Fibroblast of lung (primary cell): ENCODE data around the gene ZFAND5. TPM values are rescaled to one million over a fixed set of nuclear protein-coding genes. Genes with fewer than 3 reads are reported as not detected.

Experiments used
- DNase-seq, 2 donors: peaks; one replicate each; pipeline versions ENCODE4 v3.0.0 to v3.0.0-alpha.2; 2010; ENCODE audit warnings: low read depth in 2 of 2
- H2AFZ ChIP-seq: 2 replicates; pipeline ENCODE4 v1.5.1; 2012; ENCODE audit warnings: low read length, control low read depth, inconsistent platforms
- H3K27ac ChIP-seq: 2 replicates; pipeline ENCODE4 v1.5.1; 2011; ENCODE audit warnings: low read length, control low read depth; ENCODE audit not compliant: insufficient read depth
- H3K27me3 ChIP-seq: 2 replicates; pipeline ENCODE4 v1.5.1; 2011; ENCODE audit warnings: mild to moderate bottlenecking, low read length; ENCODE audit not compliant: control insufficient read depth, insufficient read depth
- H3K36me3 ChIP-seq: 2 replicates; pipeline ENCODE4 v1.5.1; 2011; ENCODE audit warnings: low read length; ENCODE audit not compliant: control insufficient read depth, insufficient read depth
- H3K4me1 ChIP-seq: 2 replicates; pipeline ENCODE4 v1.5.1; 2011; ENCODE audit warnings: low read length; ENCODE audit not compliant: control insufficient read depth, insufficient read depth; ENCODE audit errors: extremely low read depth
- H3K4me2 ChIP-seq: 2 replicates; pipeline ENCODE4 v1.5.1; 2011; ENCODE audit warnings: low read length, control low read depth; ENCODE audit not compliant: insufficient read depth; ENCODE audit errors: extremely low read depth
- H3K4me3 ChIP-seq, 4 experiments: fragments of 200-600 bp in 1 of 4; sonication (generic) in 1 of 4; replicated peaks in 1 of 4; 2 replicates each; pipeline ENCODE4 v1.5.1; 2011 to 2016; ENCODE audit warnings: low read length in 4 of 4, low read depth in 3 of 4, mild to moderate bottlenecking in 3 of 4, control low read depth in 2 of 4, inconsistent platforms in 1 of 4, mixed read lengths in 1 of 4; ENCODE audit not compliant: insufficient read depth in 1 of 4; ENCODE audit errors: control extremely low read depth in 1 of 4
- H3K79me2 ChIP-seq: 2 replicates; pipeline ENCODE4 v1.5.1; 2012; ENCODE audit warnings: mild to moderate bottlenecking, low read length, inconsistent platforms; ENCODE audit not compliant: control insufficient read depth, insufficient read depth
- H3K9ac ChIP-seq: 2 replicates; pipeline ENCODE4 v1.5.1; 2011; ENCODE audit warnings: mild to moderate bottlenecking, low read length, control low read depth; ENCODE audit not compliant: insufficient read depth
- H3K9me3 ChIP-seq: 2 replicates; pipeline ENCODE4 v1.5.1; 2012; ENCODE audit warnings: low read depth, low read length; ENCODE audit not compliant: control insufficient read depth, insufficient read depth
- H4K20me1 ChIP-seq: 2 replicates; pipeline ENCODE4 v1.5.1; 2011; ENCODE audit warnings: low read length; ENCODE audit not compliant: control insufficient read depth, insufficient read depth; ENCODE audit errors: extremely low read depth
- EZH2 ChIP-seq: IDR thresholded peaks from 2 replicates; pipeline ENCODE4 v1.5.1; 2012; ENCODE audit warnings: low read length, control low read depth, mild to moderate bottlenecking; ENCODE audit errors: missing control alignments
- polyA plus RNA-seq, 2 donors: library from polyadenylated mRNA; depleted of rRNA in 1 of 2; stranded (reverse) in 1 of 2; unstranded in 1 of 2; fragments of >200 nt; gene quantifications; 2 replicates each; pipeline ENCODE4 v1.2.1, GENCODE V29; 2011 to 2012; ENCODE audit warnings: missing spikeins in 1 of 2
- total RNA-seq: library from RNA; depleted of rRNA; stranded (reverse); fragments of >200 nt; gene quantifications from 2 replicates; pipeline ENCODE4 v1.2.1, GENCODE V29; 2014
- TF ChIP-seq, protein P1 (sequence below), 2 donors: IDR thresholded peaks in 1 of 2; conservative IDR thresholded peaks in 1 of 2; 1 replicate in 1 of 2; 2 replicates in 1 of 2; pipeline ENCODE4 v1.5.1; 2011 to 2012; ENCODE audit warnings: low read length in 2 of 2, control low read depth in 1 of 2, inconsistent platforms in 1 of 2, low read depth in 1 of 2, mild to moderate bottlenecking in 1 of 2

Gene ZFAND5
- total and polyA plus RNA-seq, 2 donors (not counting 1 experiment from before 2014, with no cell fraction given) = 153 to 159 TPM

DNA sequence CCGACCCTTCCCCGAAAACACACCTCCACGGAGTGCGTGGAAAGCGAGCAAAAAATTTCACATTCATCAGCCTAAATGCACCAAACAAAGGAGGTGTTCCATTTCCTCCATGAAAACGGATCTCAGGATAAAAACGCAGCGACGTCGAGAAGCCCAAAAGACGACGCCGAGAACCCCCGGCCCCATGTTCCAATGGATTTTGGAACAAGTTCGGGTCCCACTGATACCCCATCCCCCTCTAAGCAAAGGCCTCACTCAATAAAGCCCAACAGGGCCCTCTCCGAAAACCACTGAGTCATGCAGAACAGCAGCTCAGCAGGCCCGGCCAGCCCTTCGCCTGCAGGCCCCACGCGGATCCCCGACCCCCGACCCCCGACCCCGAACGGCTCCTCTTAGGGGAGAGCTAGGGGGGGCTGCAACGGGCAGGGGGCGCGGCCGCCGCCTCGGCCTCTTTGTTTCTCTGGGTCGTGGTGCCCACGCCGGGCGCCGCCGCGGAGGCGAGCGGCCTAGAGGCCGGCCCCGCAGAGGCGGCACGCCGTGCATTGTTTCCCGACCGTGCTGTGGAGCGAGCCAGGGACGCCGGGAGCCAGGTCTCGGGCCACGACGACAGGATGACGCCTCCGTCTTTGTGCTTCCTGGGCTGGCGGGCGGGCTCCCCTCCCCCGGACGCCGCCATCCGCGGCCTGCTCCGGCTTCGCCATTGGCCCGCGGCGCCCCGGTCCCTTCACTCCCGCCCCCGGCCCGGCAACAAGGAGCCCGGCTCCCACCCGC lies 915 bp downstream of the ZFAND5 start:
- peaks cover 3% of the 10 kb centered on the region for H4K20me1 ChIP-seq
- TF ChIP-seq, protein P1, sequence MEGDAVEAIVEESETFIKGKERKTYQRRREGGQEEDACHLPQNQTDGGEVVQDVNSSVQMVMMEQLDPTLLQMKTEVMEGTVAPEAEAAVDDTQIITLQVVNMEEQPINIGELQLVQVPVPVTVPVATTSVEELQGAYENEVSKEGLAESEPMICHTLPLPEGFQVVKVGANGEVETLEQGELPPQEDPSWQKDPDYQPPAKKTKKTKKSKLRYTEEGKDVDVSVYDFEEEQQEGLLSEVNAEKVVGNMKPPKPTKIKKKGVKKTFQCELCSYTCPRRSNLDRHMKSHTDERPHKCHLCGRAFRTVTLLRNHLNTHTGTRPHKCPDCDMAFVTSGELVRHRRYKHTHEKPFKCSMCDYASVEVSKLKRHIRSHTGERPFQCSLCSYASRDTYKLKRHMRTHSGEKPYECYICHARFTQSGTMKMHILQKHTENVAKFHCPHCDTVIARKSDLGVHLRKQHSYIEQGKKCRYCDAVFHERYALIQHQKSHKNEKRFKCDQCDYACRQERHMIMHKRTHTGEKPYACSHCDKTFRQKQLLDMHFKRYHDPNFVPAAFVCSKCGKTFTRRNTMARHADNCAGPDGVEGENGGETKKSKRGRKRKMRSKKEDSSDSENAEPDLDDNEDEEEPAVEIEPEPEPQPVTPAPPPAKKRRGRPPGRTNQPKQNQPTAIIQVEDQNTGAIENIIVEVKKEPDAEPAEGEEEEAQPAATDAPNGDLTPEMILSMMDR (conservative IDR thresholded peaks at IDR 0.05 in 1 of 2, IDR thresholded peaks at IDR 0.05 in 1 of 2; ENCODE audit: low read depth in 1 of 2, low read length in 2 of 2) = no peak
- TF ChIP-seq EZH2 = no peak
- H3K36me3 ChIP-seq = no peaks in the 10 kb centered on the region
- peak; percentile 68 to 72 for DNase-seq
- H3K4me3 ChIP-seq = peak overlapping the region; percentile 59 to 97 (median 88)
- H2AFZ ChIP-seq = no peak overlapping the region
- no peaks in the 10 kb centered on the region for H3K9me3 ChIP-seq
- peak overlapping the region; percentile 94 for H3K9ac ChIP-seq
- H3K27me3 ChIP-seq = no peaks in the 10 kb centered on the region
- H3K79me2 ChIP-seq = peaks cover 58% of the 10 kb centered on the region
- peak overlapping the region; percentile 95 for H3K27ac ChIP-seq
- peak overlapping the region; percentile 46 for H3K4me2 ChIP-seq
- peaks cover 3% of the 10 kb centered on the region for H3K4me1 ChIP-seq

DNA sequence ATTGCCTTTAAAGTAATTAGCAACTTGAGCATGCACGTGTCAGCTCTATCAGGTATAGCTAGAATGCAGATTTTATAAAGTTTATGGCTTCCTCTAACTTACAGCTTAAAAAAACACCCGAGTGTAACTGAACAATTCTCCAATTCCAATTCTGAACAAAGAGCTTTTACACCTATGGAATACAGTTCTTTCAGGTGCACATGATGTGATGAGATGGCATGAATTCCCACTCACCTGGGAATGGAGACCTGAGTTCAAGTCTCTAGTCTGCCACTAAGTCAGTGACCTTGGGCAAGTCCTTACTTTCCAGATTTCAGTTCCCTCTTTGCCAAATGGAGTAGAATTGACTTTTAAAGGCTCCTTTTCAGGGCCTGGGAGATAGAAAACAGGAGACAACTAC lies 1.8 kb downstream of the ZFAND5 start:
- peaks cover 66% of the 10 kb centered on the region for H3K79me2 ChIP-seq
- H3K4me3 ChIP-seq = peak overlapping the region; percentile 59 to 97 (median 88)
- peaks cover 3% of the 10 kb centered on the region for H3K4me1 ChIP-seq
- no peak for DNase-seq
- H3K27ac ChIP-seq = peak overlapping the region; percentile 95
- H3K4me2 ChIP-seq = peak overlapping the region; percentile 77
- no peak for TF ChIP-seq EZH2
- TF ChIP-seq, protein P1 (conservative IDR thresholded peaks at IDR 0.05 in 1 of 2, IDR thresholded peaks at IDR 0.05 in 1 of 2; ENCODE audit: low read depth in 1 of 2, low read length in 2 of 2) = no peak
- peaks cover 3% of the 10 kb centered on the region for H4K20me1 ChIP-seq
- peak overlapping the region; percentile 94 for H3K9ac ChIP-seq
- no peaks in the 10 kb centered on the region for H3K9me3 ChIP-seq
- H3K27me3 ChIP-seq = no peaks in the 10 kb centered on the region
- no peak overlapping the region for H2AFZ ChIP-seq
- H3K36me3 ChIP-seq = no peaks in the 10 kb centered on the region

DNA sequence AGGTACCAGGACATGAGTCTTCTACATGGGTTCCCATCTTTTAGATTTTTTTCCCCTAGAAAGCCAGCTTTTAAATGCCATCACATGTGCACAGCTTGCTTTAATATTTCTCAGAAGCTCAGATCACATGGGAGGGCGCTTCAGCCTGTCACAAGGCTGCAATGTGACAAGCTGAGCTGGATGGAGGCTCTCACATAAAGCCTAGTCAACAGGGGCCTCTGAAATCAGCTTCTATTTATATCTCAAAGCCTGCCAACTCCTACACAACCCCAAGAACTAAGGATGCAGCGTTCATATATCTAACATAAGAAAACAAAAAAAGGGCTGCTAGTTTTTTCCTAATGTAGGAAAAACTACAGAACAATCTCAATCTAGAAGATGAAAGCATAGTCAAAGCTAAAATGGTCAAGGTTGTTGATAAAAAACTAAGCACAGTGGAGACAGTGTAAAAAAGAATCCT lies 2.3 kb downstream of the ZFAND5 start:
- Histone ChIP-seq H2AFZ (no peak overlapping the region), H3K27ac (peak overlapping the region; percentile 95), H4K20me1 (peaks cover 6% of the 10 kb centered on the region), H3K4me1 (peaks cover 3% of the 10 kb centered on the region), H3K79me2 (peaks cover 72% of the 10 kb centered on the region), H3K9me3 (no peaks in the 10 kb centered on the region), H3K4me3 (peak overlapping the region; percentile 59 to 97 (median 88)), H3K4me2 (peak overlapping the region; percentile 77), H3K9ac (peak overlapping the region; percentile 94), H3K27me3 (no peaks in the 10 kb centered on the region), H3K36me3 (peaks cover 2% of the 10 kb centered on the region)
- TF ChIP-seq EZH2 = no peak
- TF ChIP-seq, protein P1 (conservative IDR thresholded peaks at IDR 0.05 in 1 of 2, IDR thresholded peaks at IDR 0.05 in 1 of 2; ENCODE audit: low read depth in 1 of 2, low read length in 2 of 2) = no peak
- peak; percentile 76 to 92 for DNase-seq
